HUES48 (cell line): ENCODE measurements around the gene SARDH.

Experiments used
- H3K27ac ChIP-seq: one replicate; pipeline ENCODE4 v1.7.0; 2013; ENCODE audit warnings: low read depth, low read length, inconsistent platforms
- H3K27me3 ChIP-seq: 2 replicates; pipeline ENCODE4 v1.6.1; 2013; ENCODE audit warnings: mild to moderate bottlenecking, low read length; ENCODE audit not compliant: control insufficient read depth, insufficient read depth
- H3K36me3 ChIP-seq: 2 replicates; pipeline ENCODE4 v1.6.1; 2013; ENCODE audit warnings: low read length; ENCODE audit not compliant: control insufficient read depth, insufficient read depth
- H3K4me1 ChIP-seq: 2 replicates; pipeline ENCODE4 v1.6.1; 2013; ENCODE audit warnings: mild to moderate bottlenecking, low read length; ENCODE audit not compliant: control insufficient read depth, insufficient read depth
- H3K4me3 ChIP-seq: 2 replicates; pipeline ENCODE4 v1.5.1; 2013; ENCODE audit warnings: mild to moderate bottlenecking, low read depth, low read length
- H3K9ac ChIP-seq: 2 replicates; pipeline ENCODE4 v1.6.1; 2013; ENCODE audit warnings: mild to moderate bottlenecking, low read depth, low read length, moderate library complexity
- H3K9me3 ChIP-seq: 2 replicates; pipeline ENCODE4 v1.6.1; 2013; ENCODE audit warnings: low read length; ENCODE audit not compliant: control insufficient read depth, insufficient read depth

SARDH gene

GRCh38 chr9:133640580-133641395 is 97.4 kb downstream of the SARDH start:
- no peak overlapping the region for H3K4me3 ChIP-seq
- no peak overlapping the region for H3K9ac ChIP-seq
- no peaks in the 10 kb centered on the region for H3K27me3 ChIP-seq

GRCh38 chr9:133640160-133640559 is 98.0 kb downstream of the SARDH start:
- Histone ChIP-seq H3K4me3 (no peak overlapping the region), H3K4me1 (peaks cover 12% of the 10 kb centered on the region), H3K27me3 (no peaks in the 10 kb centered on the region), H3K9ac (no peak overlapping the region), H3K36me3 (no peaks in the 10 kb centered on the region), H3K27ac (no peak overlapping the region), H3K9me3 (no peaks in the 10 kb centered on the region)

More at GRCh38 chr9:133640580-133641395, 97.4 kb downstream of the SARDH start:
- H3K9me3 ChIP-seq, result no peaks in the 10 kb centered on the region
- H3K36me3 ChIP-seq, result no peaks in the 10 kb centered on the region
- H3K27ac ChIP-seq, result no peak overlapping the region
- H3K4me1 ChIP-seq, result peaks cover 12% of the 10 kb centered on the region

- Histone ChIP-seq H3K9ac (no peak overlapping the region), H3K27me3 (no peaks in the 10 kb centered on the region), H3K4me1 (peaks cover 12% of the 10 kb centered on the region), H3K36me3 (no peaks in the 10 kb centered on the region), H3K27ac (no peak overlapping the region), H3K9me3 (no peaks in the 10 kb centered on the region), H3K4me3 (no peak overlapping the region)
These were observed 98.5 kb downstream of the SARDH start for GRCh38 chr9:133639613-133640012.

GRCh38 chr9:133638711-133639110 is 99.4 kb downstream of the SARDH start:
- no peaks in the 10 kb centered on the region for H3K36me3 ChIP-seq
- no peaks in the 10 kb centered on the region for H3K27me3 ChIP-seq
- no peak overlapping the region for H3K4me3 ChIP-seq
- no peak overlapping the region for H3K27ac ChIP-seq
- no peaks in the 10 kb centered on the region for H3K9me3 ChIP-seq
- peaks cover 19% of the 10 kb centered on the region for H3K4me1 ChIP-seq
- no peak overlapping the region for H3K9ac ChIP-seq

- Histone ChIP-seq H3K9ac (no peak overlapping the region), H3K9me3 (no peaks in the 10 kb centered on the region), H3K27ac (no peak overlapping the region), H3K4me1 (peaks cover 24% of the 10 kb centered on the region), H3K27me3 (no peaks in the 10 kb centered on the region), H3K36me3 (no peaks in the 10 kb centered on the region), H3K4me3 (no peak overlapping the region)
These were observed 100.1 kb downstream of the SARDH start for GRCh38 chr9:133638076-133638475.

- peaks cover 24% of the 10 kb centered on the region for H3K4me1 ChIP-seq
- H3K9me3 ChIP-seq, result no peaks in the 10 kb centered on the region
- H3K4me3 ChIP-seq, result no peak overlapping the region
- no peak overlapping the region for H3K27ac ChIP-seq
- H3K27me3 ChIP-seq, result no peaks in the 10 kb centered on the region
- H3K36me3 ChIP-seq, result no peaks in the 10 kb centered on the region
- 0 out of 2 replicates have a peak overlapping the region, but pooled peaks have one; percentile 6 for H3K9ac ChIP-seq
These were observed 100.6 kb downstream of the SARDH start for GRCh38 chr9:133637451-133638055.

- no peaks in the 10 kb centered on the region for H3K9me3 ChIP-seq
- no peak overlapping the region for H3K4me3 ChIP-seq
- H3K9ac ChIP-seq, result no peak overlapping the region
- no peak overlapping the region for H3K27ac ChIP-seq
- H3K4me1 ChIP-seq, result peaks cover 24% of the 10 kb centered on the region
- no peaks in the 10 kb centered on the region for H3K36me3 ChIP-seq
- no peaks in the 10 kb centered on the region for H3K27me3 ChIP-seq
These were observed 101.2 kb downstream of the SARDH start for GRCh38 chr9:133636902-133637301.

- Histone ChIP-seq H3K27ac (no peak within 1 kb of the TSS), H3K9me3 (no peaks in the 10 kb centered on the region), H3K27me3 (no peaks in the 10 kb centered on the region), H3K36me3 (no peaks in the 10 kb centered on the region), H3K4me3 (no peak within 1 kb of the TSS), H3K4me1 (peaks cover 24% of the 10 kb centered on the region), H3K9ac (no peak within 1 kb of the TSS)
These were observed 102.3 kb downstream of the SARDH start, which contains the start of gene DBH for GRCh38 chr9:133635533-133636531. DBH (plus strand) TSS chr9:133636363; CDS start chr9:133636372, 9 bp downstream.

GRCh38 chr9:133635098-133635497 is 103.1 kb downstream of the SARDH start:
- no peaks in the 10 kb centered on the region for H3K9me3 ChIP-seq
- H3K4me1 ChIP-seq, result peaks cover 24% of the 10 kb centered on the region
- no peaks in the 10 kb centered on the region for H3K27me3 ChIP-seq
- no peak overlapping the region for H3K4me3 ChIP-seq
- no peak overlapping the region for H3K9ac ChIP-seq
- no peak overlapping the region for H3K27ac ChIP-seq
- no peaks in the 10 kb centered on the region for H3K36me3 ChIP-seq

- no peaks in the 10 kb centered on the region for H3K9me3 ChIP-seq
- no peak overlapping the region for H3K27ac ChIP-seq
- no peaks in the 10 kb centered on the region for H3K27me3 ChIP-seq
These were observed 104.0 kb downstream of the SARDH start for GRCh38 chr9:133634081-133634691.

More at GRCh38 chr9:133634081-133634691, 104.0 kb downstream of the SARDH start:
- H3K4me3 ChIP-seq, result no peak overlapping the region
- peaks cover 24% of the 10 kb centered on the region for H3K4me1 ChIP-seq
- H3K36me3 ChIP-seq, result no peaks in the 10 kb centered on the region
- H3K9ac ChIP-seq, result no peak overlapping the region
